ENCODE measurements around the gene CHPF2.

DNA sequence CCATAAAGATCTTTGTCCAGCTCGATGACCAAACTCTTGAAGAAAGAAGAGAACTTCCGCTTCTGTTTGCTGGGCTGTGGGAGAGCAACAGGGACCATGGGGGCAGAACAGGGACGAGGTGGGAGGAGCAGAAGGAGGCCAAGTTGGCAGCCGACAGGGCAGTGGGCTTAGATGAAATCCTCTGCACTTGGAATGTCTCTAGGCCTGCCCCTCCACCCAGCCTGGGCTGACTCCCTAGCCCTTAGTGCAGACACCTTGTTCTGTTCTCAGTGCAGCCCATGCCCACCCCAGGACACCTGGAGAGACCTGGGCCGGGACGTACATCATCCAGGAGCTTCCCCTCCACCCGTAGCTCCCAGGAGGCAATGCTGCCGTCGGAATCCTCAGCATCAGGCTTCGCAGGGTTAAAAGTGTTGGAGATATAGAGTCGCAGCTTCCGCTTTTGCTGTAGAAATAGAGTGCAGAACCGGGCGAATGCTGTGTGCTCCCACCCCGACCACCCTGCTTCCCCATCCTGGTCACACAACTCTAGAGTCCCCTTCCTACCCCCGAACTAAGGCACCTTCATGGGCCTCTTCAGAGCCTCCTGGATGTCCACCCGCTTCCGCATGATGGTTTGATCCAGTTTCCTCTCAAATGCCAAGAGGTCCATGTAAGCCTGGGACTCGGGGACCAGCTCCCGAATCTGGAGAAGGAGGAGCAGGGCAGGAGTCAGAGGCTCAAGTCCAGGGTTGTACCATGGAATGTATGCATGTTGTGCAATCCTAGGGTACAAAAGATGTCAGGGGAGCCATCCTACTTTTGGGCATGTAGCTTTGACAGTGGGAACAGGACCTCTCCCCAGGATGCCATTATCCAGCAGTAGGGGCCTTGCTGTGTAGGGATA, 10.1 kb downstream of the CHPF2 start:
- TF ChIP-seq, protein P1, sequence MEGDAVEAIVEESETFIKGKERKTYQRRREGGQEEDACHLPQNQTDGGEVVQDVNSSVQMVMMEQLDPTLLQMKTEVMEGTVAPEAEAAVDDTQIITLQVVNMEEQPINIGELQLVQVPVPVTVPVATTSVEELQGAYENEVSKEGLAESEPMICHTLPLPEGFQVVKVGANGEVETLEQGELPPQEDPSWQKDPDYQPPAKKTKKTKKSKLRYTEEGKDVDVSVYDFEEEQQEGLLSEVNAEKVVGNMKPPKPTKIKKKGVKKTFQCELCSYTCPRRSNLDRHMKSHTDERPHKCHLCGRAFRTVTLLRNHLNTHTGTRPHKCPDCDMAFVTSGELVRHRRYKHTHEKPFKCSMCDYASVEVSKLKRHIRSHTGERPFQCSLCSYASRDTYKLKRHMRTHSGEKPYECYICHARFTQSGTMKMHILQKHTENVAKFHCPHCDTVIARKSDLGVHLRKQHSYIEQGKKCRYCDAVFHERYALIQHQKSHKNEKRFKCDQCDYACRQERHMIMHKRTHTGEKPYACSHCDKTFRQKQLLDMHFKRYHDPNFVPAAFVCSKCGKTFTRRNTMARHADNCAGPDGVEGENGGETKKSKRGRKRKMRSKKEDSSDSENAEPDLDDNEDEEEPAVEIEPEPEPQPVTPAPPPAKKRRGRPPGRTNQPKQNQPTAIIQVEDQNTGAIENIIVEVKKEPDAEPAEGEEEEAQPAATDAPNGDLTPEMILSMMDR (IDR thresholded peaks at IDR 0.05) = no peak
- TF ChIP-seq POLR2A (IDR thresholded peaks at IDR 0.05) = no peak
